HG03095 (cell line): ENCODE measurements around the gene DDX5.

Source experiments
- ATAC-seq: cut with Tn5 transposase; IDR thresholded peaks from one replicate; pipeline ENCODE4 v1.9.1; 2021; ENCODE audit warnings: moderate library complexity; ENCODE audit not compliant: unreplicated experiment

Gene DDX5

DNA sequence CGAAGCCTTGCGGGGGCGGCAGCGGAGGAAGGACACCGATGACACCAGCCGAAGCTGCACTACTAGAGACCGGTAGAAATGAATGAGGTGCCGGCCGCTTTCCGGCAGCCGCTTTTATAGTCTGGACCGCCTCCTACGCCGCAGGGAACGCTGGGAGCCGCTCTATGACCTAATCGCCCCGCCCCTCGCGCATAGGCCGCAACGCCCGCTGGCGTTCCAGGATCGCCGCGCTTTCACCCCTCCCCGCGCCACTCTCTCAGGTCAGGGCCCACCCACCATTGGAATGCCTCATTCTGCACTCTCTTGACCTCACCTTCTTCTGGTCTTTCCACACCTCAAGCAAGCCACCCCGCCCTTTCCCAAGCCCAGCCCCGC is at the start of gene DDX5:
Gene DDX5 (minus strand): TSS at position 89 of the 375 bp plus-strand sequence. CDS start 170 bp downstream, outside the sequence.
- peak; percentile 67 for ATAC-seq

DNA sequence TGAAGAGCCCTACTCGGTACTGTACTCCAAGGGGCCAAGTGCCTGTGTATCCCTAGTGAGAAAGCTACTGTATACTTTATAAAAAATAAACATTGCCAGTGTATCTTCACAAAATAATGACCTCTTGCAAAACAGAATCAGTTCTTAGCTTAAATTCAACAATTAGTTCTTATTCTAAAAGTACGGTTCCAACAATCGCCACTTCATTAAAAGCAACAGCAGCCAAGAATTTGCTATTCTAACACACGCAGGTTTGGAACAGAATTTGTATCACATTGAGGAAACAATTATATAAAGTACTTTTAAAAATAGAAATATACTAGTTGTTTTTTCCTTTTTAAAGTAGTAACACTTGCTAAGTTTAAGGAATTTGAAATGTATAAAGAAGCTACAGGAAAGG is 49.2 kb upstream of the DDX5 start:
- no peak for ATAC-seq

DNA sequence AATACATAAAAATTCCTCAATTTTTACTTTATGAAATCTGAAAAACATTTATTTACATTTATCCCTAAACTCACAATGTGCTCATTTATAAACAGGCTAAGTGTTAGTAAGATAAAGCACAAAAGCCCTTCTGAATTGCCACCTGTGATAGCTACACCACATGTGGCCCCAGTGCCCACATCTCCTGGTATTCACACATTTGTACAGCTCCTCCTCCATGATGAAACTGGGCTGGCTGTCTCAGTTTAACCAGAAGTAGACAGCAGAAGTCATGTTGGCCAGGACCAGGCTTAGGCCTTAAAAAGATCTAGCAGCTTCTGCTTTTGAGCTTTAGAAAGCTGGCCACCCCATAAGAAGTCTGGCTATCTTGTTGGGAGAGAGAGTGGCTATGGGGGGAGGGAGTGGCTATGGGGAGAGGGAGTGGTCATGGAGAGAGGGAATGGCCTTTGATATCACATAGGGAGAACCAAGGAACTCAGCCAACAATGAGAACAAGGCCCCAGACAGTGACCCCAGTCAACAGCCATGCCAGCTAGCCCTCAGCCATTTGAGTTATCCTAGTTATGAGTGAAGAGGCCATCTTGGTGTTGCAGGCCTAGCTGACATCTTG is 48.0 kb upstream of the DDX5 start:
- no peak for ATAC-seq

DNA sequence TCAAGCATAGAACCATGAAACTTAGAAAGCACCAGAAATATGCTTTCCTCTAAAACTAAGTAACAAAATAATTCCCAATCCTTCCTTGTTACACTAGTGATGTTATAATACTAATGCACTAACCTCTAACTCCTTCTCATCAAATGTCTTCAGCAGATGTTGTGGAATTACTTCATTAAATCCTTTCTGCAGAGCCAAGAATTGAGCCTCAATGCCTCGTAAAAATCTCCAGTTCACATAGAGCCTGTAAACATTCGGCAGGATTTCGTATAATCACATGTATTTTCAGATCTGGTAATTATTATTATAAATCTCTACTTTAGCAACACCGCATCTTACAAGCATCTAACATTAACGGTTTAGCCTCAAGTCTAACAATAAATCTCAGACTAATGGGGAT is 45.4 kb upstream of the DDX5 start:
- ATAC-seq: no peak

DNA sequence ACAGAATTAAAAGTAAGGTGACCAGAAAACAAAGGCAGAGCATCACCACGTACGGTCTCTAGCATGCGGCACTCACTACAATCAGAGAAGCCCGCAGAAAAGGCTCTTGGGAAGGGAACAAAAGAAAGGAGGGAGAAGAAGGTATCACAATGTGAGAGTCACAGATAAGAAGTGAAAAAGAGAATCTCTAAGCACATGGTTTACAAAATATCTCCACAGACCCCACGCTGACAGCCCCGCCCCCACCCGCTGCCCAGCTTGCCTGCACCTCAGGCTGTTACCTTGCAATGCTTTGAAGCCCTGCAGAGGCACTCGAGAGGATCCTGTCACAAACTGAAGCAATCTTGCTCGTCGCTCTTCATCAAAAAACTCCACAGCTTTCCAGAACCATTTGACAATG is 41.2 kb upstream of the DDX5 start:
- no peak for ATAC-seq

DNA sequence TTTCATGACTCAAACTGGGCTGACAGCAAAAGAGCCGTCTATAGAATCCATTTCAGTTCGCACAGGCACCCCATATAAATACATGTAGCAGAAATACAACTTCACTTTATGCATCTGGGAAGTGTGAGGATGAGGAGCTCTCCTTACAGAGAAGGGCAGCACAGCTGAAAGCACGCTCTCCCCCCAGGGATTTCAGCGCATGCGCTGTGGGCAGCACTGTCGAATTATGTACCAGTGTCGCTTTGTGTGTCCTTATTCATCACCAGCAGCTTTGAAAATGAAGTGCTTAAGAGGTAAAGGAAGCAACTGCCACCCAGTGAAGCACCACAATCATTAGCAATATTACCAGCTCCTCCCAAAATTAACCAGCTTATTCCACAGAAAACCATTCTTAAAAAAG is 40.6 kb upstream of the DDX5 start:
- ATAC-seq: no peak

DNA sequence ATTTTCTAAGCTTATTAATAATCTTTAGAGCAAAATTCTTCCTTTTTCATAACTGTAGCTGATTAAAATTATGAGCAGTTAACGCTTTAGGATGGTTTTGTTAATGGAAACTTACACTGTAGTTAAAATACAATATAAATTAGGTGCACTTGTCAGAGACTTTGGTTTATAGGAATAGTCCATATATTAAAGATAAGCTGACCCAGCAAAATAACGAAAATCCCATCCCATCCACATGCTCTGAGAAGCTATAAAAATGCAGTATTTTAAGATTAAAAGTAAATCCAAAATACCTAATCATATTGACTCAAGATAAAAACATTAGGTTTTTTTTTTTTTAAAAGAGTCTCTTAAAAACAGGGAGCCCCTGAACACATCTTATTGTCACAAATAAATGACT is 38.7 kb upstream of the DDX5 start:
- ATAC-seq: no peak

DNA sequence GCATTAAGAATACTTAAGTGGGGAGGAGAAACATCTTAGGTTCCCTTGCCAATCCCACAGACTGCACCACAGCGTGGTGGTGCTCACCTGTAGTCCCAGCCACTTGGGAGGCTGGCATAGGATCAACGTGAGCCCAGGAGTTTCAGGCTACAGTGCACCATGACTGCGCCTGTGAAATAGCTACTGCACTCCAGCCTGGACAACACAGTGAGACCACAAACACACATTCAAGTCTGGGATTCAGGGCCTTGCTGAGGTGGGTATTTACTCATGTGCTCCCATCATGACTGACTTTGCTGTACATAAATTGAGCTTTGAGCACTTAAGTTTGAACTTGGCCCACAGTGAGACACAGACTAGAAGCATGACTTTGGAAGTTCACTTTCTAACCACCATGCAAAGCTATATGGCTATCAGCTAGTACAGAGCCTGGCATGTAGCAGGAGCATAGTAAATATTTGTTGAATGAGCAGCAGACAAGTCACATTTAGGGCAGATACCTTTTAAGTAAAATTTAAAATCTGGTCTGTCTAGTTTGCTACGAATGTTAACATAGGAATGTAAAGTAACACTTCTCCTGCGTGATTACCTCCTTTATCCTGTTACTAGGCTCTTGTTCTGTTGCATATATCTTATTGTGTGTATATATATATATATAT is 34.2 kb upstream of the DDX5 start:
- ATAC-seq: no peak

DNA sequence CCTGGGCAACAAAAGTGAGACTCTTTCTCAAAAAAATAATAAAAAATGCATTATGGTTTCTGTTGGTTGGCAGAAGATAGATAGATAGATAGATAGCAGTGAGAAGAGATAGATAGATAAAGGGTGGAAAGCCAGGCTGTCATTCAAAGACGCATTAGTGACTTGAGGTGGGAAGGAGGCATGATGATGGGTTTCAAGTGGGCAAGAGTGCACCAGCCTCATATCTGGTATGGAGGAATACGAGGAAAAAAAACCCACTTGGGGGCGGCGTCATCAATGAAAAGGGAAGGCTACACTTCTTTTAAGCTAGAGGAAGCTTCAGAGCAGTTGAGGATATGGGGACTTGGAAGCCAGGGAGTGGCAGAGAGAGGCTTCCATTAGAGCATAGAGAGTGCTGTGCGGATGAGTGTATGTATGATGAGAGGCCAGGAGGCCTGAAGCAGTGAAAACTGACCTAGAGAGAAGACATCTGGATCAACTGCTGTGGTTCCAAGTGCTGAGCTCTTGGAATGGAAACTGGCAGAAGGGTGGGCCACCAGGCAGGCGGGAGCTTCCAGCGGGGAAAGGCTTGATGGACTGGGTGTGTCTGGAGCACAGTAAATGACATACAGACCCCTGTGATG is 32.5 kb upstream of the DDX5 start:
- no peak for ATAC-seq

DNA sequence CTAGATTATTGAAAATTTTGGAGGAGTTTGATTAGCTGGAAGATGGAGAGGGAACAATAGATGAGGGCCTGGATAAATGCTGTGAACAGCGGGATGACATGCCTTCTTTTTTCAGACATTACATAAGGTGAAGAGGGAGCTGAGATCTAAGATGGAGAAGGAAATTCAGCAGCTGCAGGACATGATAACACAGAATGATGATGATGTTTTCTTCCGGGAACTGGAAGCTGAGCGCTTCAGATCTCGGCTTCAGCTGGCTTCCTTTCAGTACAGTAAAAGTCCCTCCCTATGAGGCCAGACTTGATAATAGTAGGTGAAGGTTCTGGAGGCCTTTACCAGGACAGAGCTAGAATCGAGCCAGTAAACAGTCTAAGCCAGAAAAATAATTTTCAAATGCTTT is 31.4 kb upstream of the DDX5 start:
- no peak for ATAC-seq

DNA sequence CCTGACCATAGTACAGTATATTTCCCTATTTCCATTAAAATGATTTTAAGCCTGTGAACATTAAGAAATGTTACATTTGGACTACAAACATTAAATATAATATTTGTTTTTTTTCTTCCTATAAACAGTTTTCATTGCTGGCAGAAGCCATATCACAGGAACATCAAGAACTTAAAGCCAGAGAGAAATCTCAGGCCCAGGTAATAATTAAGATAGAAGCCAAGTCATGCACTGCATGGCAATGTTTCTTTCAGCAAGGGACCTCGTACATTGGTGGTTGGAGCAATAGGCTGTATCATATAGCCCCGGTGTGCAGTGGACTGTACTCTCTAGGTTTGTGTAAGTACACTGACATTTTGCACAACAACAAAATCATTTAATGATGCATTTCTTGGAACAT is 30.8 kb upstream of the DDX5 start:
- no peak for ATAC-seq

DNA sequence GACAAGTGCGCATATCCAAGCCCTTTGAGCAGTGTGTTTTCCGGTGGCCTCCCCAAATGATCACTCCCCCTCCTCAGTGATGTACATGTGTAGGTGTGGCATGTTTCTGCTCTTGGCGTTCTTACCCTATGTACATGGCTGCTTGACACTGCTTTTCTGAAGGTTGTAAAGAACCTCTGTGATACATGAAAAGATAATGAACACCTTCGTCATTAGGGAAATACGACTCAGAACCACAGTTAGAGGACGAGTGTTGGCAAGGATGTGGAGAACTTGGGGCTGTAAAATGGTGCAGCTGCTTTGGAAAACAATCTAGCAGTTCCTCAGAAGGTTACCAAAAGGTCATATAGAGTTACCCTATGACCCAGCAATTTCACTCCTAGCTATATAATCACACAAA is 29.3 kb upstream of the DDX5 start:
- no peak for ATAC-seq

DNA sequence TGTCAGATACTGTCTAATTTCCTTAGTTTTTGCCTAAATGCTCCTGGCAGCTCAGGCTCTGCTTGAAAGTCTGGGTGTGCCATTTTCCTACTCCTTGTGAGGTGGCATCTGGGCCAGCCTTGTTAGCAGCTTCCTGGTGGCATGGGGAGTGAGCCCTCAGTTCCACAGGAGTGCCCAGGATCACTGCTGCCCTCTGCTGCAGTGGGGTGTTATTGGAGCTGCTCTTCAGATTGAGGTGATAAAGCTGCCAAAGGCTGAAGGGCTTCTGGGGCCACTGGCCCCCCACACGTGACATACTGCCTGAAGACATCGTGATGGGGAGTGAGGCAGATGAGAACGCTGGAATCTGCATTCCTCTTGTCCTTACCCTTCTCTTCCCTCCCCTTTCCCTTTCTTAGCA is 28.1 kb upstream of the DDX5 start:
- no peak for ATAC-seq

DNA sequence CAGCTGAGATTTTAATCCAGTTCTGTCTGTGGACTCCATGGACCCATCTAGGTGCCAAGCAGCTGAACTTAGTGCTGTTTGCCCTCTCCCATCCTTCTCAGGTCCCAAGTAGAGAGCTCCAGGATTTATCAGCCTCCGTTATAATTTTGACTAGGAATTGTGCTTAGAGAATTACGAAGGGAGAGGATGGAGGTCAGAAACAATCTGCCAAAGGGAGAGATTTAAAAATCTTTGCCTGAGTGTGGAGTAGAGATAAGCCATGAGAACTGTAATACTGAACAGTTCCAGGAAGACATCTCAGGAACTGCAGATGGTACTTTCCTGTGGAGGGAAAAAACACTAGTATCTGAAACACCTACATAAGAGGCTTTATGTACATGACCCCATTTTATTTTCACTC is 27.7 kb upstream of the DDX5 start:
- no peak for ATAC-seq

DNA sequence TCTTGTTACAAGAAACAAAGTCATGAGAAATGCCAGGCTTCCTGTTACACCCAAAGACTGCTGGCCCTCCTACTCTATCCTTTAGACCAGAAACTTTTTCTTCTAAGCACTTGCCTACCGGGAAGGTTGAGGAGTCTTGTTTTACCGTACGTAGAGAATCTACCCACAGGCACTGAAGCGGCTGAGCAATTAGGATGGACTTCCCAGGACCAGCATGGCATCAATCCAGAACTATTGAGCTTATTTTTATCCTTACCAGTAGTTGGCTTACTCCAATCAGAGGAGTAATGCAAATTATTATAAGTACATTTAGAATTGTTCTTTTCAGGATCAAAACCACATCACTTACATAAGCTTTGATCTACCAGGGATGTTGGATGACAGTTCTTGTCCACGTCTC is 26.3 kb upstream of the DDX5 start:
- ATAC-seq: no peak

DNA sequence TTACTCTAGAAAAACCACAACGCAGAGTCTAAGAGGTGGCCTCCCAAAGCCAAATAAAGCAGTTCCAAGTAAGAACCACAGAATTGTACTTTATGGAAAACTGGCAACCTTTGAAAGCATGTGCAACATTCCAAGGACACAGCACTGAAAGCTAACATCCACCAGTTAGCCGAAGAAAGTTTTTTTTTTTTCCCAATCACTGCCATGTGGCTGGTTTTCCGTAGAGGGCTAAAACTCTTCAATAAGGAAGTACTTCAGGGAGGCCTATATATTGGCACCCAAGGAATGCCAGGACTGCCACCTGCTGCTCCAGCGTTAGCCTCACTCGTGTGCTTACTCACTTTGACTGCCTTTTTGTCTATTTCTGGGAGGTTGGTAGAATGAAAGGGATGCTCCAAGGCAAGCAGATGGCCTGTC is 25.9 kb upstream of the DDX5 start:
- ATAC-seq: no peak

DNA sequence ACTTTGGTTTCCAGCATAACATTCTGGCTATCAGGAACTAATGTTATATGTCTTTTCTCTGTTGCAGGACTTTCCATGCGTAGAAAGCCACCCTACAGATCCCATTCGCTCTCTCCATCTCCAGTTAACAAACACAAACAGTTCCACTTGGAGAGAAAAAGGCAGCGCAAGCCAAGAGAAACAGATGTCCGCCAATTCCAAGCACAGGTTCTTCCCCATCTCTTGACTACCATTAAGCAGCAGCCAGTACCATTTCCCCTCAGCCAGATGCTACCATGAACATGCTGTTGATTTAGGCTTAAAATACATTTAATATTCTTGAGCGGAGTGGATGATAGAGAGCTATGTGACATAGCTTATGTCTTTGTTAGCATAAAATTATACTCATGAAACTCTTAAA is 23.1 kb upstream of the DDX5 start:
- ATAC-seq: no peak

DNA sequence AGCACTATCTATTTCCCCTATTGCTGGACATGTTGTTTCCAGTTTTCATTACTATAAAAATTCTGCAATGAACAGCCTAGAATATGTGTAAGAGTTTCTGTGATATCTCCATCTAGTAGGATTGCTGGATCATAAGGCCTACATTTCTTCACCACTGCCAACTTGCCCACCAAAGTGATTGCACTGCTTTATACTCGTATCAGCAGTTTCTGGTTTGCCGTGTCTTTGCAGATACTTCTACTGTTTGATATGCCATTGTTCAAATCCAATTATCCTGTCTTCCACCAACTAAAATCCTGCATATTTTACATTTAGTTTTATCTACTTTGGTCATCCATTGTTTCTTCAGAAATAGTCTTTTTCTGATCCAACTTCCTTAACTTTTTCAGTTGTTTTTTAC is 21.8 kb upstream of the DDX5 start:
- ATAC-seq: no peak

DNA sequence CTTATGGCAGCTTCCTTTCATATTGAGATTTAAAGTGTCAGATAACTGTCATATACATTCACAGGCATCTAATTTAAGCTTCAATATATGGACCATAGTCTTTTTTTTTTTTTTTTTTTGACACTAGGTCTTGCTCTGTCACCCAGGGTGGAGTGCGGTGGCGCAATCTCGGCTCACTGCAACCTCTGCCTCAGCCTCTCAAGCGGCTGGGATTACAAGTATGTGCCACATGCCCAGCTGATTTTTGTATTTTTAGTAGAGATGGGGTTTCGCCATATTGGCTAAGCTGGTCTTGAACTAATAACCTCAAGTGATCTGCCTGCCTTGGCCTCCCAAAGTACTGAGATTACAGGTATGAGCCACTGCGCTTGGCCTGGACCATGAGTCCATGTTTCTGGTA is 14.3 kb upstream of the DDX5 start:
- no peak for ATAC-seq

DNA sequence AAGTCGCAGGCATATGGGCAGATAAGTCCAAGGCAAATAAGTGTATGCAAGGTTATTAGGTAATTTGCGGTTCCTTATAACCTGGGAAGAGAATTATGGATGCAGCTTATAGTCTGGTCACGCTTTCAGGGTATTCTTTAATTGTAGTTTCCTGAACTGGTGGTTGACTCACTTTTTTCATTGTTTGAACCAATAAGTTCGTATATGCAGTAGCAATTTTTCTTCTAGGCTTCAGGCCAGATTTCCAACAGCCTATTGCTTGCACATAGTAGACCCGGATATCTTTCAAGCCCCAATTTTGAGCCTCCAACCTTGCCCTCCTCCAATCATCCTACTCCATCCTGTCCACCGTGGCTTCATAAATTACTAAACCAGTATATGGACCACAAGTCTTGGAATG is 13.5 kb upstream of the DDX5 start:
- no peak for ATAC-seq

DNA sequence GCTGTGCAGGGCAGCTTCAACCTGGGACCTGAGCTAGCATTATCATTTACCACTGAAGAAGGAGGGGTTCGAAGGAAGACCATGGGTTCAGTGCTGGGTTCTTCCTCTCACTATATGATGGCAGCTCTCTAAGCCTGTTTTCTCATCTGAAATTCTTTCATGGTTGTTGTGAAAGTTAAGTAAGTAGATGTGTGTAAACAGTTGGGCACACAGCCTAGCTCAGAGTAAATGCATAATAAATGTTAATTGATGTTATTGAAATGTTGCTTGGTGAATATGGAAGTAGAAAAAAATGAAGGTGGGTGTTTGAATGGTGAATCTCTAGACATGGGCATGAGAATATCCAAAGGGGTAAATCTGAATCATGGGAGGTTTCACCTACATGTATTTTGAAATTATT is 9.7 kb upstream of the DDX5 start:
- no peak for ATAC-seq

DNA sequence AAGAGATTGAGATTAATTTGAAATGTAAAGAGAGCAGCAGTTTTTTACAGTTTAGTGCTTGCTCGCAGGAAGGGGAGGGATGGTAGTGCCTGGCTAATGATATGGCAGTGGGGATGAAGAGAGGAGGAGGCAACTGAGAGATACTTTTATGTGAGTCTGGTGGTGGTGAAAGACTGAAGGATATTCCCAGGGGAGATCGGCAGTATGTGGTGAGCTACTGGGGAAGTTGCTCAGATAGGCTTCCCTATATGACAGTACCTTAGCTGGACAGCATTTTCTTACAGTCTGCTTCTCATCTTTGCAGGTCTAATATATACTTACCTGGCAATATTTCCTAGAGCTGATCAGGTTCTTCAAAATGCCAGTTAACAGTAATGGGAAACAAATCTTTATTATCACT is 9.3 kb upstream of the DDX5 start:
- no peak for ATAC-seq

DNA sequence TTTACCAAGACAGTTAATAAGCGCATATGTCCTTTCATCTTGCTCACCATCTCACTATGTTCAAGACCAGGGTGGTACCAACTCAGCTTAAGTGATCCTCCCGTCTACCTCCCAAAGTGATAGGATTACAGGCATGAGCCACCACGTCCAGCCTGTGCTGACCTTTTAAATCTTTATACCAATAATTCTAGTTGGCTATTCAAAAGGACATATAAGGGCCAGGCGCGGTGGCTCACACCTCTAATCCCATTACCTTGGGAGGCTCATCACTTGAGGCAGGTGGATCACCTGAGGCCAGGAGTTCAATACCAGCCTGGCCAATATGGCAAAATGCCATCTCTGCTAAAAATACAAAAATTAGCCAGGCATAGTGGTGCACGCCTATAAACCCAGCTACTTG is 3.1 kb upstream of the DDX5 start:
- no peak for ATAC-seq
